Chondrocyte (in vitro differentiated cells): ENCODE data around the gene PM20D1. TPM values are rescaled to one million over a fixed set of nuclear protein-coding genes. Genes with fewer than 3 reads are reported as not detected.

Source experiments
- DNase-seq: peaks from one replicate; pipeline ENCODE4 v3.0.0; 2021; ENCODE audit warnings: mixed read lengths, low spot score
- H3K27ac Mint-ChIP-seq: one replicate; pipeline ENCODE4 v1.8.0; 2021; ENCODE audit warnings: mild to moderate bottlenecking, moderate library complexity, mixed read lengths; ENCODE audit not compliant: unreplicated experiment
- H3K27me3 Mint-ChIP-seq: 2 replicates; pipeline ENCODE4 v1.8.0; 2021; ENCODE audit warnings: low read depth, mixed read lengths
- H3K36me3 Mint-ChIP-seq: 2 replicates; pipeline ENCODE4 v1.8.0; 2021; ENCODE audit warnings: low read depth, mixed read lengths
- H3K4me1 Mint-ChIP-seq: 2 replicates; pipeline ENCODE4 v1.8.0; 2021; ENCODE audit warnings: low read depth, mild to moderate bottlenecking, mixed read lengths
- H3K4me3 Mint-ChIP-seq: one replicate; pipeline ENCODE4 v1.8.0; 2021; ENCODE audit warnings: mild to moderate bottlenecking, moderate library complexity, mixed read lengths; ENCODE audit not compliant: unreplicated experiment
- H3K9me3 Mint-ChIP-seq: 2 replicates; pipeline ENCODE4 v1.8.0; 2021; ENCODE audit warnings: low read depth, mixed read lengths
- total RNA-seq: library from RNA; stranded (reverse); gene quantifications from 3 replicates; pipeline ENCODE4 v1.2.1, GENCODE V29; 2021
- TF ChIP-seq, protein P1 (sequence below): fragments of 200-600 bp; sonication (generic); IDR thresholded peaks from 2 replicates; pipeline ENCODE4 v1.5.0; 2021; ENCODE audit warnings: antibody characterized with exemption, mild to moderate bottlenecking, moderate library complexity

PM20D1 gene
- total RNA-seq, 1 donor from 2014 or later = not detected

GRCh38 chr1:205792481-205792881 is 57.5 kb downstream of the PM20D1 start:
- H3K4me3 Mint-ChIP-seq = no peak overlapping the region
- DNase-seq = no peak
- peaks cover 24% of the 10 kb centered on the region for H3K36me3 Mint-ChIP-seq
- TF ChIP-seq, protein P1, sequence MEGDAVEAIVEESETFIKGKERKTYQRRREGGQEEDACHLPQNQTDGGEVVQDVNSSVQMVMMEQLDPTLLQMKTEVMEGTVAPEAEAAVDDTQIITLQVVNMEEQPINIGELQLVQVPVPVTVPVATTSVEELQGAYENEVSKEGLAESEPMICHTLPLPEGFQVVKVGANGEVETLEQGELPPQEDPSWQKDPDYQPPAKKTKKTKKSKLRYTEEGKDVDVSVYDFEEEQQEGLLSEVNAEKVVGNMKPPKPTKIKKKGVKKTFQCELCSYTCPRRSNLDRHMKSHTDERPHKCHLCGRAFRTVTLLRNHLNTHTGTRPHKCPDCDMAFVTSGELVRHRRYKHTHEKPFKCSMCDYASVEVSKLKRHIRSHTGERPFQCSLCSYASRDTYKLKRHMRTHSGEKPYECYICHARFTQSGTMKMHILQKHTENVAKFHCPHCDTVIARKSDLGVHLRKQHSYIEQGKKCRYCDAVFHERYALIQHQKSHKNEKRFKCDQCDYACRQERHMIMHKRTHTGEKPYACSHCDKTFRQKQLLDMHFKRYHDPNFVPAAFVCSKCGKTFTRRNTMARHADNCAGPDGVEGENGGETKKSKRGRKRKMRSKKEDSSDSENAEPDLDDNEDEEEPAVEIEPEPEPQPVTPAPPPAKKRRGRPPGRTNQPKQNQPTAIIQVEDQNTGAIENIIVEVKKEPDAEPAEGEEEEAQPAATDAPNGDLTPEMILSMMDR = no peak
- H3K9me3 Mint-ChIP-seq = no peaks in the 10 kb centered on the region
- no peak overlapping the region for H3K27ac Mint-ChIP-seq
- H3K27me3 Mint-ChIP-seq = no peaks in the 10 kb centered on the region
- no peaks in the 10 kb centered on the region for H3K4me1 Mint-ChIP-seq

- H3K36me3 Mint-ChIP-seq = peaks cover 23% of the 10 kb centered on the region
- TF ChIP-seq, protein P1 = peak; percentile 82
- no peaks in the 10 kb centered on the region for H3K27me3 Mint-ChIP-seq
- no peak overlapping the region for H3K4me3 Mint-ChIP-seq
- no peak overlapping the region for H3K27ac Mint-ChIP-seq
- no peaks in the 10 kb centered on the region for H3K9me3 Mint-ChIP-seq
- DNase-seq = no peak
- H3K4me1 Mint-ChIP-seq = no peaks in the 10 kb centered on the region
These were observed 58.3 kb downstream of the PM20D1 start for GRCh38 chr1:205791568-205792180.

DNA sequence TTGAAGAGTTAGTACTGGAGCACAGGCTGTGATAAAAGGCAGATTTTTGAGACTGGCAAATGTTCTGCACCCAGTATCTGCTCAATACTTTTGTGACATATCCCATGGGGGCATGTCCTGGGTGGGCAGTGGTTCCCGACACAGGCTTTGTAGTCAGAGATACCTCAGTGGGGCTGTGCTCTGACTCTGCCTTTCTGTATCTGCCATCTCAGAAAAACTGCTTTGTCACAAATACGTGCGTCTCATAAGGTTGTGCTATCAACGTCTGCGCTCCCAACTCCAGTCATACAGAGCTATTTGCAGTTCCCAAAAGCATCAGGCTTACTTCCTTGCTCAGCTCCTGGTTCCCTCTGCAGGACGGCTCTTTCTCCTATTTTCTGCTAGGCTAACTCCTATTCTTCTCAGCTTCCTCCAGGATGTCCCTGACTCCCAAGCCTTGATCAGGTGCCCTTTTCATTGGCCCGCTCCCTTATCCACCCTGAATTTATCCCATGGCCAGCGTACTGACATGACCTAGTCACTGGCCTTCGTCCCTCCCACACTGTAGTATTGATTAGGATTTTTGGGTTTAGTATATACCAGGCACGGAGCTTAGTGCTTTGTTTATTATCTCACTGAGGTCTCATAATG is 62.5 kb downstream of the PM20D1 start:
- H3K27me3 Mint-ChIP-seq = no peaks in the 10 kb centered on the region
- H3K4me1 Mint-ChIP-seq = no peaks in the 10 kb centered on the region
- TF ChIP-seq, protein P1 = no peak
- no peak overlapping the region for H3K4me3 Mint-ChIP-seq
- no peak for DNase-seq
- peaks cover 14% of the 10 kb centered on the region for H3K36me3 Mint-ChIP-seq
- no peaks in the 10 kb centered on the region for H3K9me3 Mint-ChIP-seq
- no peak overlapping the region for H3K27ac Mint-ChIP-seq

GRCh38 chr1:205786601-205787000 is 63.3 kb downstream of the PM20D1 start:
- DNase-seq = no peak
- Mint-ChIP-seq H3K27ac (no peak overlapping the region), H3K4me3 (no peak overlapping the region), H3K9me3 (no peaks in the 10 kb centered on the region), H3K4me1 (no peaks in the 10 kb centered on the region), H3K36me3 (peaks cover 14% of the 10 kb centered on the region), H3K27me3 (no peaks in the 10 kb centered on the region)
- TF ChIP-seq, protein P1 = no peak

- Mint-ChIP-seq H3K9me3 (no peaks in the 10 kb centered on the region), H3K4me3 (no peak overlapping the region), H3K36me3 (peaks cover 9% of the 10 kb centered on the region), H3K27ac (no peak overlapping the region), H3K27me3 (no peaks in the 10 kb centered on the region), H3K4me1 (no peaks in the 10 kb centered on the region)
- no peak for DNase-seq
- TF ChIP-seq, protein P1 = no peak
These were observed 64.5 kb downstream of the PM20D1 start for GRCh38 chr1:205785446-205785845.
